Activated T-cell treated with anti-CD3 and anti-CD28 coated beads, Interleukin-2, amount 50 U/mL, for 24 hours (primary cell): ENCODE results near the gene PCNA.

ENCODE experiments used
- DNase-seq: peaks from one replicate; pipeline ENCODE4 v3.0.0-alpha.2; 2020
- H3K27ac Mint-ChIP-seq: 2 replicates; pipeline ENCODE4 v1.8.0; 2020; ENCODE audit warnings: mild to moderate bottlenecking, mixed read lengths
- H3K27me3 Mint-ChIP-seq: 2 replicates; pipeline ENCODE4 v1.8.0; 2020; ENCODE audit warnings: mixed read lengths
- H3K36me3 Mint-ChIP-seq: 2 replicates; pipeline ENCODE4 v1.8.0; 2020; ENCODE audit warnings: low read depth, mixed read lengths
- H3K4me1 Mint-ChIP-seq: 2 replicates; pipeline ENCODE4 v1.8.0; 2020; ENCODE audit warnings: low read depth, mixed read lengths
- H3K4me3 Mint-ChIP-seq: 2 replicates; pipeline ENCODE4 v1.8.0; 2020; ENCODE audit warnings: mild to moderate bottlenecking, moderate library complexity, mixed read lengths
- H3K9me3 Mint-ChIP-seq: 2 replicates; pipeline ENCODE4 v1.8.0; 2020; ENCODE audit warnings: mixed read lengths

The PCNA gene

GRCh38 chr20:5149892-5150225 is 30.1 kb upstream of the PCNA start:
- Mint-ChIP-seq H3K36me3 (peaks cover 29% of the 10 kb centered on the region), H3K27me3 (no peaks in the 10 kb centered on the region), H3K27ac (no peak overlapping the region), H3K4me3 (no peak overlapping the region), H3K9me3 (no peaks in the 10 kb centered on the region), H3K4me1 (peaks cover 73% of the 10 kb centered on the region)
- DNase-seq = no peak

- no peaks in the 10 kb centered on the region for H3K9me3 Mint-ChIP-seq
- H3K27ac Mint-ChIP-seq = no peak overlapping the region
- peaks cover 38% of the 10 kb centered on the region for H3K36me3 Mint-ChIP-seq
- DNase-seq = no peak
- H3K27me3 Mint-ChIP-seq = no peaks in the 10 kb centered on the region
- H3K4me1 Mint-ChIP-seq = peaks cover 74% of the 10 kb centered on the region
- no peak overlapping the region for H3K4me3 Mint-ChIP-seq
Observed at GRCh38 chr20:5148581-5148980, 28.8 kb upstream of the PCNA start.

- no peak overlapping the region for H3K4me3 Mint-ChIP-seq
- H3K36me3 Mint-ChIP-seq = peaks cover 33% of the 10 kb centered on the region
- no peak overlapping the region for H3K27ac Mint-ChIP-seq
- H3K9me3 Mint-ChIP-seq = no peaks in the 10 kb centered on the region
- peaks cover 71% of the 10 kb centered on the region for H3K4me1 Mint-ChIP-seq
- DNase-seq = no peak
- H3K27me3 Mint-ChIP-seq = no peaks in the 10 kb centered on the region
Observed at GRCh38 chr20:5146871-5147592, 27.3 kb upstream of the PCNA start.

GRCh38 chr20:5146099-5146668 is 26.4 kb upstream of the PCNA start:
- Mint-ChIP-seq H3K9me3 (no peaks in the 10 kb centered on the region), H3K36me3 (peaks cover 30% of the 10 kb centered on the region), H3K27ac (no peak overlapping the region), H3K27me3 (no peaks in the 10 kb centered on the region), H3K4me1 (peaks cover 76% of the 10 kb centered on the region), H3K4me3 (no peak overlapping the region)
- no peak for DNase-seq

GRCh38 chr20:5145365-5146098 is 25.8 kb upstream of the PCNA start:
- H3K36me3 Mint-ChIP-seq = peaks cover 28% of the 10 kb centered on the region
- H3K4me1 Mint-ChIP-seq = peaks cover 75% of the 10 kb centered on the region
- H3K27me3 Mint-ChIP-seq = no peaks in the 10 kb centered on the region
- DNase-seq = no peak
- no peaks in the 10 kb centered on the region for H3K9me3 Mint-ChIP-seq
- H3K4me3 Mint-ChIP-seq = no peak overlapping the region
- no peak overlapping the region for H3K27ac Mint-ChIP-seq

- no peaks in the 10 kb centered on the region for H3K27me3 Mint-ChIP-seq
- H3K27ac Mint-ChIP-seq = peak overlapping the region; percentile 88
- no peak overlapping the region for H3K4me3 Mint-ChIP-seq
- no peak for DNase-seq
- peaks cover 29% of the 10 kb centered on the region for H3K36me3 Mint-ChIP-seq
- no peaks in the 10 kb centered on the region for H3K9me3 Mint-ChIP-seq
- peaks cover 78% of the 10 kb centered on the region for H3K4me1 Mint-ChIP-seq
Observed at GRCh38 chr20:5143851-5144250, 24.1 kb upstream of the PCNA start.

- Mint-ChIP-seq H3K36me3 (peaks cover 30% of the 10 kb centered on the region), H3K27ac (no peak overlapping the region), H3K27me3 (no peaks in the 10 kb centered on the region), H3K4me1 (peaks cover 65% of the 10 kb centered on the region), H3K4me3 (no peak overlapping the region), H3K9me3 (no peaks in the 10 kb centered on the region)
- DNase-seq = no peak
Observed at GRCh38 chr20:5141615-5142014, 21.9 kb upstream of the PCNA start.

GRCh38 chr20:5140195-5140594 is 20.4 kb upstream of the PCNA start:
- H3K27me3 Mint-ChIP-seq = no peaks in the 10 kb centered on the region
- peaks cover 68% of the 10 kb centered on the region for H3K4me1 Mint-ChIP-seq
- no peak for DNase-seq
- H3K27ac Mint-ChIP-seq = no peak overlapping the region
- peaks cover 23% of the 10 kb centered on the region for H3K36me3 Mint-ChIP-seq
- H3K4me3 Mint-ChIP-seq = no peak overlapping the region
- no peaks in the 10 kb centered on the region for H3K9me3 Mint-ChIP-seq

GRCh38 chr20:5136096-5136495 is 16.3 kb upstream of the PCNA start:
- peaks cover 19% of the 10 kb centered on the region for H3K36me3 Mint-ChIP-seq
- no peak overlapping the region for H3K4me3 Mint-ChIP-seq
- peaks cover 46% of the 10 kb centered on the region for H3K4me1 Mint-ChIP-seq
- no peaks in the 10 kb centered on the region for H3K27me3 Mint-ChIP-seq
- no peak for DNase-seq
- no peak overlapping the region for H3K27ac Mint-ChIP-seq
- H3K9me3 Mint-ChIP-seq = no peaks in the 10 kb centered on the region

- Mint-ChIP-seq H3K4me3 (no peak overlapping the region), H3K36me3 (peaks cover 19% of the 10 kb centered on the region), H3K4me1 (peaks cover 45% of the 10 kb centered on the region), H3K27ac (no peak overlapping the region), H3K9me3 (no peaks in the 10 kb centered on the region), H3K27me3 (no peaks in the 10 kb centered on the region)
- DNase-seq = no peak
Observed at GRCh38 chr20:5135363-5136012, 15.7 kb upstream of the PCNA start.

GRCh38 chr20:5133998-5134397 is 14.2 kb upstream of the PCNA start:
- Mint-ChIP-seq H3K27ac (no peak overlapping the region), H3K36me3 (peaks cover 20% of the 10 kb centered on the region), H3K9me3 (no peaks in the 10 kb centered on the region), H3K4me1 (peaks cover 34% of the 10 kb centered on the region), H3K27me3 (no peaks in the 10 kb centered on the region), H3K4me3 (no peak overlapping the region)
- no peak for DNase-seq

GRCh38 chr20:5131502-5131901 is 11.7 kb upstream of the PCNA start:
- Mint-ChIP-seq H3K36me3 (peaks cover 30% of the 10 kb centered on the region), H3K4me3 (no peak overlapping the region), H3K4me1 (peaks cover 42% of the 10 kb centered on the region), H3K27ac (peak overlapping the region; percentile 5), H3K9me3 (no peaks in the 10 kb centered on the region), H3K27me3 (no peaks in the 10 kb centered on the region)
- DNase-seq = no peak

- DNase-seq = no peak
- peaks cover 40% of the 10 kb centered on the region for H3K4me1 Mint-ChIP-seq
- peak overlapping the region; percentile 95 for H3K27ac Mint-ChIP-seq
- peak overlapping the region; percentile 87 for H3K4me3 Mint-ChIP-seq
- no peaks in the 10 kb centered on the region for H3K27me3 Mint-ChIP-seq
- peaks cover 24% of the 10 kb centered on the region for H3K36me3 Mint-ChIP-seq
- H3K9me3 Mint-ChIP-seq = no peaks in the 10 kb centered on the region
Observed at GRCh38 chr20:5128886-5129285, 9.1 kb upstream of the PCNA start.

- H3K4me3 Mint-ChIP-seq = peak overlapping the region; percentile 87
- H3K9me3 Mint-ChIP-seq = no peaks in the 10 kb centered on the region
- peaks cover 23% of the 10 kb centered on the region for H3K36me3 Mint-ChIP-seq
- H3K4me1 Mint-ChIP-seq = peaks cover 38% of the 10 kb centered on the region
- no peaks in the 10 kb centered on the region for H3K27me3 Mint-ChIP-seq
- no peak for DNase-seq
- peak overlapping the region; percentile 95 for H3K27ac Mint-ChIP-seq
Observed at GRCh38 chr20:5127859-5128424, 8.2 kb upstream of the PCNA start.
